SJSA1 (cell line): ENCODE data around the gene CCDC85C. TPM values are rescaled to one million over a fixed set of nuclear protein-coding genes. Genes with fewer than 3 reads are reported as not detected.

Source experiments
- DNase-seq, 2 experiments: peaks; one replicate each; pipeline ENCODE4 v3.0.0-alpha.2; 2015 to 2020; ENCODE audit warnings: low spot score in 2 of 2, low read depth in 1 of 2
- H3K27ac ChIP-seq: fragments of 250-450 bp; sonication (Bioruptor Pico); 2 replicates; pipeline ENCODE4 v1.5.1; 2020; ENCODE audit warnings: mild to moderate bottlenecking, moderate library complexity
- H3K27me3 ChIP-seq: fragments of 250-450 bp; sonication (Bioruptor Pico); replicated peaks from 2 replicates; pipeline ENCODE4 v1.5.1; 2020; ENCODE audit warnings: mild to moderate bottlenecking, moderate library complexity
- H3K36me3 ChIP-seq: fragments of 250-450 bp; sonication (Bioruptor Pico); 2 replicates; pipeline ENCODE4 v1.5.1; 2020; ENCODE audit warnings: mild to moderate bottlenecking
- H3K4me1 ChIP-seq: fragments of 250-450 bp; sonication (Bioruptor Pico); replicated peaks from 2 replicates; pipeline ENCODE4 v1.6.1; 2021; ENCODE audit warnings: mild to moderate bottlenecking
- H3K4me3 ChIP-seq: fragments of 250-450 bp; sonication (Bioruptor Pico); 2 replicates; pipeline ENCODE4 v1.5.1; 2020; ENCODE audit warnings: mild to moderate bottlenecking
- H3K9me3 ChIP-seq: fragments of 250-450 bp; sonication (Bioruptor Pico); replicated peaks from 2 replicates; pipeline ENCODE4 v1.5.1; 2020; ENCODE audit warnings: mild to moderate bottlenecking
- total RNA-seq: library from RNA; depleted of rRNA; stranded (reverse); fragments of >200 nt; shearing (Covaris generic); gene quantifications from 2 replicates; pipeline ENCODE4 v1.2.3, GENCODE V29; 2014

Gene CCDC85C
- total RNA-seq, 1 experiment from 2014 or later = 25.8 TPM

DNA sequence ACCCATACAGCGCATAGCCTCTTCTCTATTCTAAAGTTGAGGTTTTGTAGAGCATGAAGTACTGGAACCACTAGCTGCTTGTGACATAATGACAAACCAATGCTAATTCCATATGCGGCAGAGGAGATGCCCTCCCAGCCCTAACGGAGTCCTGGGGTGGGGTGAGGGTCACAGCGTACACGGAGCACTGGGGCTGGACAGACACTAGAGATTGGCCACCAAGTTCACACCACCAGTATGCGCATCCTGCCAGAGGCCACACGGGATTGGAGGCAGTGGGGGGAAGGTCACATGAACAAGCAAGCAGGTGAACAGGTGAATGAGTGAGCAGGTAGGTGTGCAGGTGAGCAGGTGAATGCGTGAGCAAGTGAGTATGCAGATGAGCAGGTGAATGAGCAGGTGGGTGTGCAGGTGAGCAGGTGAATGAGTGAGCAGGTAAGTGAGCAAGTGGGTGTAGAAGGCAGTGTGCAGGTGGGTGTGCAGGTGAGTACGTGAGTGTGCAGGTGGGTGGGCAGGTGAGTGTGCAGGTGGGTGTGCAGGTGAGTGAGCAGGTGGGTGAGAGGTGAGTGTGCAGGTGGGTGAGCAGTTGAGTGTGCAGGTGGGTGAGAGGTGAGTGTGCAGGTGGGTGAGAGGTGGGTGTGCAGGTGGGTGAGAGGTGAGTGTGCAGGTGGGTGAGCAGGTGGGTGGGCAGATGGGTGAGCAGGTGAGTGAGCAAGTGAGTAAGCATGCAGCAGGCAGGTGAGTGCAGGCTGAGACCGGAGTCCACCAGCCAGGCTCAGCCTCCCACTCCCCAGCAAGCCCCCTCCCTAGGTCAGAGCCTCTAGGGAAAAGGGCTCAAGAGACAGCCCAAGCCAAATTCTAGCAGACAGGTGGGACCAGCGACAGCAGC, 52.7 kb downstream of the CCDC85C start:
- no peak overlapping the region for H3K27ac ChIP-seq
- H3K4me1 ChIP-seq = peaks cover 9% of the 10 kb centered on the region; the same call in 1 of the 2 replicates
- no peak for DNase-seq
- H3K4me3 ChIP-seq = no peak overlapping the region
- no peaks in the 10 kb centered on the region for H3K9me3 ChIP-seq
- no peaks in the 10 kb centered on the region for H3K36me3 ChIP-seq
- H3K27me3 ChIP-seq = no peaks in the 10 kb centered on the region

DNA sequence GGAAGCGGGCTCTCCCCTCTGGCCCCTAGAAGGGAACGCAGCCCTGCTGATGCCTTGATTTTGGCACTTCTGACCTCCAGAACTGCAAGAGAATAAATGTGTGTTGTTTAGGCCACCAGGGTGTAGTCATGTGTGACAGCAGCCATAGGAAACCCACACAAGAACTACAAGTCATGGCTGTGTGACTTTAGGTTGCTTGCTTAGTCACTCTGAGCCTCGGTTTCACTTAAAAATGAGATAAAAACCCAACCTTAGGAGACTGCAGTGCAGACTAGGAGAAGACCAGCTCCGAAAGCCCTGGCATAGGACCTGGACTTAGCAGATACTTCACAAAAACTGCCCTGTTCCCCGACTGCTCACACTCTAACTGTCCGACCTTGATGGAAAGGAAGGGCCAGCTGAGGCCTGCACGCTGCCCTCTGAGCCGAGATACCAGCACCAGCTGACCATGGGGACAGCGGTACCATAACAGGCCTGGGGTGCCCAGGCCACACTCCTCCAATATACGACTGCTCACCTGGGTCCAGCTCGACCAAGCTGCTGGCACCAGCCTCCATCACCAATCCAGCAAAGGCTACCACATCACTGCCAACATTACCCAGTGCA, 53.5 kb downstream of the CCDC85C start:
- no peaks in the 10 kb centered on the region for H3K36me3 ChIP-seq

DNA sequence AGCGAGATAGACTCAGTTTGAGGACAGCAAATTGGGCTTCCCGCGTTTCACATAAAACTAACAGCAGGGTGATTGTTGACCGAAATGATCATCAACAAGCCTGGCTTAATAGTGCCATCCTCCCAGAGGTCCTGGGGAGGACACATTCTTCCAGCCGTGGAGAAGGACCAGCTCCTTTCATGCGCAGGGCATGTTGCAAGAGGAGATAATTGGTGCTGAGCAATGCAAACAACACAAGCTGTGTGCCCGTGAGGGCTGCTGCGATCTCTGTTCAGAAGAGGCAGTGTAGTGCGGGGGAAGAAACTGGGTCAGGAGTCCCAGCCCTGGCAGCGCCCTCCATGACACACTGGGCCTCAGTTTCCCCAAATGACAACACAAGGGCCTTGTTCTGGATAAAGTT, 54.3 kb downstream of the CCDC85C start:
- Histone ChIP-seq H3K27ac (no peak overlapping the region), H3K9me3 (no peaks in the 10 kb centered on the region), H3K4me3 (no peak overlapping the region), H3K4me1 (peaks cover 9% of the 10 kb centered on the region; the same call in 1 of the 2 replicates), H3K27me3 (no peaks in the 10 kb centered on the region), H3K36me3 (no peaks in the 10 kb centered on the region)
- DNase-seq = no peak

More for the DNA sequence above, 53.5 kb downstream of the CCDC85C start:
- Histone ChIP-seq H3K27ac (no peak overlapping the region), H3K27me3 (no peaks in the 10 kb centered on the region), H3K4me1 (peaks cover 9% of the 10 kb centered on the region; the same call in 1 of the 2 replicates), H3K4me3 (no peak overlapping the region), H3K9me3 (no peaks in the 10 kb centered on the region)
- DNase-seq = no peak

DNA sequence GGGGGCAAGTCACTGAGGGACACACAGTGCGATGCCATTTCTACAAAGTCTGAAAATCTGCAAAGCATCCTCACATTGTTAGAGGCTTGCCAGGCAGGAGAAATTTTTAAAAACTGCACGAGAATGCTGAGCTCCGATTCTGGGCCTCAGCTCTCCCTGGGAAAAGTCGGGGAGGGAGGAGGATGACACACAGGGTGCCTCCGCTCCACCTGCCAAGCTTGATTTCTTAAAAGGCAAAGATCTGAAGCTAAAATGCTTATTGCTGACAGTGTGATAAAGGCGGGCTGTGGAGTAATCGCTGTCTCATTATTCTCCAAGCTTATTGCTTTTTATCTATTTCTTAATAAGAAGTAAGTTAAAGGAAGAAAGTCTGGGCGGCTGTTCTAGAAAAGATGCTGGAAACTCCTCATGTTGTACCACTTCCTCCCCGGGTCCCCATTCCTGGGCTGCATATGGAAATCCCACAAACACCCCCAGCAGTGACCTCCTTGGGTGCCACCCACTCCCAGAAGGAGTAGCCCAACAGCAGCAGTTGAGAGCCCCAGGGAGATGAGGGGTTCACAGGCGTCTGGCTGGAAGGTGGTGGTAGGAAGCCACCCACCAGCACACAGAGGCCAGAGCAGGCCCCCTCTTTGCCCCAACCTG, 55.0 kb downstream of the CCDC85C start:
- no peaks in the 10 kb centered on the region for H3K9me3 ChIP-seq
- no peak overlapping the region for H3K27ac ChIP-seq
- H3K27me3 ChIP-seq = no peaks in the 10 kb centered on the region
- no peaks in the 10 kb centered on the region for H3K36me3 ChIP-seq
- H3K4me3 ChIP-seq = no peak overlapping the region
- peaks cover 9% of the 10 kb centered on the region; the same call in 1 of the 2 replicates for H3K4me1 ChIP-seq
- no peak for DNase-seq

DNA sequence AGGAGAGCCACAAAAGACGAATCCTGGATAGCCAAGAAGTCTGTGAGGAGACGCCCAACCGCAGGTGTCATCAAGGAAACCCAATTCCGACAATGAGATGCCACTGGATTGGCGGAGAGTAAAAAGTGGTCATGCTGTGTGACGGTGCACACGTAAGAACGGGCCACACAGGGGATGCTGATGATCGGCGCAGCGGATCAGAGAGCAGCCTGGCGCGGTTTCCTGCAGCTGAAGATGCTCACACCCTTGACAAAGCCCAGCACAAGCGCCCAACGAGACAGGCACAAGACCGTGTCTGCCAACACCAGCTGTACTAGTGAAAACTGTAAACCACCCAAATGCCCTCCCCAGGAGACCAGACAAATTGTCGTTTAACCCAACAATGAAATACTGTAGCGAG, 55.8 kb downstream of the CCDC85C start:
- Histone ChIP-seq H3K9me3 (no peaks in the 10 kb centered on the region), H3K4me1 (peaks cover 5% of the 10 kb centered on the region; the same call in 1 of the 2 replicates), H3K36me3 (no peaks in the 10 kb centered on the region), H3K27me3 (no peaks in the 10 kb centered on the region), H3K27ac (no peak overlapping the region), H3K4me3 (no peak overlapping the region)
- no peak for DNase-seq

DNA sequence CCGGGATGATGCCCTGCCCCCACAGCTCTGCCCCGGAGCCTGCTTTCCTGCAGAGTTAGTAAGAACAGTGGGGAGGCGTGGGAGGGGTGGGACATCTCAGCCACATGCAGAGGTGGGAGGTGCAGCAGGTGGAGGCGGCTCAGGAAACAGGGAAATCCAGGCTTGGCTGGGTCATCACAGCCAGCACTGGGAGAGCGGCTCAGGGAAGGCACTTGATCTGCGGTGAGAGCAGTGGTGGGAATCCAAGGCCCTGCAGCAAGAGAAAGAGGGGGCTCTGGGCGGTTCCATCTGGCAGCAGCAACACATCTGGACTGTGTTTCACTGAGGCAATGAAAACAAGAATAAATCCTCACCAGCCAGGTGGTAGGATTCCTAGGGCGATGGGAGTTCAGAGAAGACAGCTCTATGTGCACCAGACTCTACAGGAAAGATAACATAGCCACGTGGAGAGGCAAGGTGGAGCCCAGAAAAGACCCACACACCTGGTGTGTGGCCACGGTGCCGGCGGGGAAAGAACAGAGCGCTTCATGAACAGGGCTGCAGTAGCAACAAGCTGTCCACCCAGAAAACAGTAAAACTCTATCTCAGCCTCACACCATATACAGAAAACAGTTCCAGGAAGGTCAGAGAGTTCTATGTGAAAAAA, 57.6 kb downstream of the CCDC85C start:
- no peaks in the 10 kb centered on the region for H3K9me3 ChIP-seq
- H3K4me1 ChIP-seq = peaks cover 5% of the 10 kb centered on the region; the same call in 1 of the 2 replicates
- no peak overlapping the region for H3K4me3 ChIP-seq
- no peaks in the 10 kb centered on the region for H3K27me3 ChIP-seq
- no peak for DNase-seq
- no peaks in the 10 kb centered on the region for H3K36me3 ChIP-seq
- no peak overlapping the region for H3K27ac ChIP-seq

DNA sequence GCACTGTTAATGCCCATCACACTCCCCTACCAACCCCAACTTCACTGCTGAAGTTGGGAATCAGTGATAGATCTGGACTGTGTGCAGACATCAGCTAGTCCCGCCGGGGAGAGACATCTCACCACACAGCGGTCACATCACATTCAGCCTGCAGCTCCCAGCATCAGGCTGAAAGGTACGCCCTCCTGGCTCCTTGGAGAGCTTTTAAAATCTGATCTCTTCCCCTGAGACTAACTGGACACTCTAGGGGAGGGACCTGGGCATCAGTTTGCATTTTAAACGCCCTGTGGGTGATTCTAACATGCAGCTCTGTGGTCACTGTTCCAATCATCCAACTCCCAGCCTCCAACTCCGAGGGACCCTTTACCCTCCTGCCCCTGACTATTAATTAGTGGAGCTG, 58.4 kb downstream of the CCDC85C start:
- Histone ChIP-seq H3K4me3 (no peak overlapping the region), H3K9me3 (no peaks in the 10 kb centered on the region), H3K27ac (no peak overlapping the region), H3K36me3 (no peaks in the 10 kb centered on the region), H3K27me3 (no peaks in the 10 kb centered on the region), H3K4me1 (peaks cover 5% of the 10 kb centered on the region; the same call in 1 of the 2 replicates)
- DNase-seq = no peak

DNA sequence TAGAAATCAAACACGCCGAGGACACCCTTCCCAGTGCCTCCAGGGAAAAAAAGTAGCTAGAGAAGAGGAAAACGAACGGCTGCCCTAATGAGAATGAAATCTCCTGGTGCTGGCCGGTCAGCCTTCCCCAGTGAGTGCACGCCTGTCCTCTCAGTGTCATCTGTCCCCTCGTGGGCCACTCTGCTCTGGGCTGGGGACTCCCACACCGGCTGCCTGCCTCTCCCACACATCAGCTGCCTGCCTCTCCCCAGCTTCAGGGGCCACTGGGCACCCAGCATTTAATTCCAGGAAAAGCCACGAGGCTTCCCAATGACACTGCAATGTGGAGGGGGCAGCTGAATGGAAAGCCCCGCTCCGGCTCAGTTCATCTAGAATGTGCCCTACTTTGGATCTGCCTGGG, 59.0 kb downstream of the CCDC85C start:
- DNase-seq = no peak
- Histone ChIP-seq H3K4me1 (peaks cover 5% of the 10 kb centered on the region; the same call in 1 of the 2 replicates), H3K27ac (no peak overlapping the region), H3K9me3 (no peaks in the 10 kb centered on the region), H3K27me3 (no peaks in the 10 kb centered on the region), H3K4me3 (no peak overlapping the region), H3K36me3 (no peaks in the 10 kb centered on the region)

DNA sequence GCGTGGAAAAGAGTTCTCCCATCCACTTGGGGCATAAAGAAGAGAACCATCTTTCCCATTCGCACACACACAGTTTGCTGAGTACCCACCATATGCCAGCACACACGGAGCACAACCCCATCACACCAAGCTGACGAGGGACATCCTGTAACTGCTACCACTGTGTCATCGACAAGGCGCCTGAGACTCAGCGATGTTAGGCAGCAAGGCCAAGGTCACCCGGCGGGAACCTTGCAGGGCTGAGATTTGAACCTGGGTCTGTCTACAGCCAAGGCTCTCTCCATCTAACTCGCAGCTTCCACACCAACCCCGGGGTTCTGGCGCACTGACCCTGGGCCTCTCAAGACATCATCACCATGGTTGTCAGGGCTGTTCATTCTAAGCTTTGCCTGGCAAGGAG, 60.0 kb downstream of the CCDC85C start:
- DNase-seq = no peak
- H3K4me1 ChIP-seq = peaks cover 6% of the 10 kb centered on the region

DNA sequence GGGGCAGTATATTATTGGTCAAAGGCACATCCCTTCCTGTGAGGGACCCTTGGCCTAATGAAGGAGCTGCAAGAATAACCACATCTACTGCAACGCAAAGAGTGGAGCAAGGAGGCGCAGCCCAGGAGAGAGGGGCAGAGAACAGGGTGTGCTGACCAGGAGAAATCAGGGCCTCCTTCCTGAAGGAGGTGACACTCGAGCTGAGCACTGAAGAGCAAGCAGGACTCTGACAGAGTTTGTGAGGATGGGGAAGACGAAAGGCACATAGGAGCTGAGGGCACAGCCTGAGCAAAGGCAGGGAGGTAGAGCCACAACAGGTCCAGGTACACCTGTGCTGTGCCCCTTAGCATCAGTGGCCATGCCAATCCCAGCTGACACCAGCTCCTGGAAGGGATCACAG, 60.6 kb downstream of the CCDC85C start:
- DNase-seq = no peak
- Histone ChIP-seq H3K27me3 (no peaks in the 10 kb centered on the region), H3K9me3 (no peaks in the 10 kb centered on the region), H3K4me3 (no peak overlapping the region), H3K36me3 (no peaks in the 10 kb centered on the region), H3K4me1 (peaks cover 12% of the 10 kb centered on the region), H3K27ac (no peak overlapping the region)

More for the DNA sequence above, 60.0 kb downstream of the CCDC85C start:
- Histone ChIP-seq H3K4me3 (no peak overlapping the region), H3K36me3 (no peaks in the 10 kb centered on the region), H3K27ac (no peak overlapping the region), H3K27me3 (no peaks in the 10 kb centered on the region), H3K9me3 (no peaks in the 10 kb centered on the region)

DNA sequence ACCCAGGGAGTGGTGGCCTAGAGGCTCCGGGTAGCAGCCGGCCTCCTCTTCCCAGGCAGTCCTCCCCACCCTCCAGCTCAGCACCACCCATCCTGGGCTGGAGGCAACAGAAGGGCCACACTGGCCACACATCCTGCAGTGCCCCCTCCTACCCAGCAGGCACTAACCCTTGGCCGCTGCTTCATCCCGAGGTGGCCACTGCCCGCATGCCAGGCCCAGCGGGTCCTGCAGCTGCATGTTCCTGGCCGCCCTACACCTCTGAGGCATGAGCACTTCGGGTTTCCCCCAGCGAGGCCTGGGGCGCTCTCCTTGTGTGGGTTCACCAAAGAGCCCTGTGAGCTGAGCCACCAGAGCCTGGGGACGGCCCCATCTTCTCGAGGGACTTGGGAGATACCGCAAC, 61.4 kb downstream of the CCDC85C start:
- H3K36me3 ChIP-seq = no peaks in the 10 kb centered on the region
- peaks cover 20% of the 10 kb centered on the region for H3K4me1 ChIP-seq
- H3K9me3 ChIP-seq = no peaks in the 10 kb centered on the region
- DNase-seq = no peak
- H3K27ac ChIP-seq = no peak overlapping the region
- H3K27me3 ChIP-seq = no peaks in the 10 kb centered on the region
- H3K4me3 ChIP-seq = no peak overlapping the region

DNA sequence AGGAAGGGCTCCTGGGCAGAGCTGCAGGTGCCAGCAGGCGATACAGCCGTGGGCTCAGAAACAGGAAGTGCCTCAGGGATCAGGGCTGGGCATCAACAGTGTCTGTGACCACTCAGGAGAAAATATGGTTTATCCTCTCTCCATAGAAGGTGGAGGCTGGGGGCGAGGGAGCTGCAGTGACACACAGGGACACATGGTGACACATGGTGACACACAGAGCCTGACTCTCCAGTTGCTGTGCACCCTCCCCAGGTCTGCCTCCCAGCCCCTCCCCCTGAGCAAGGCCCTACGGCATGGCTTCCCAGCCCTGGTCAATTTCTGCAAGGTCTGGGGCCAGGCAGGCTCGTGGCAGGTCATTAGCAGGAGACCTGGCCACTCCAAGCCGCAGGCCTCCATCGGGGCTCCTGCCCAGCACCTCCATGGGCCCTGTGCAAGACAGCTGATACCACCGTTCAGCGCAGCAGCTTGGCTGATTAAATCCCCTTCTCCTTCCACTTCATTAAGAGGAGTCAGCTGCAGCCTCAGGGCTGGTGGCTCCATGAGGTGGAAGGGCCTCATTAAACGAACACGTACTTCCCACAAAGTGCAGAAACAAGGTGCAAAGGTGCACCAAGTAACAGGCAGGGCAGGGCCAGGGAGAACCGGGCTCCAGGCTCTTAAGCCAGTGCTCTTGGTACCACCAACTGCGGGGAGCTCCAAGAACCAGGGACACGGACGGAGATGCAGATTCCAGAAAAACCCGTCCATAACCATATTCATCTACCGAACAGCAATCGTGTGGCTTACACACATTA, 62.1 kb downstream of the CCDC85C start:
- H3K27ac ChIP-seq = no peak overlapping the region
- H3K36me3 ChIP-seq = no peaks in the 10 kb centered on the region
- no peak for DNase-seq

DNA sequence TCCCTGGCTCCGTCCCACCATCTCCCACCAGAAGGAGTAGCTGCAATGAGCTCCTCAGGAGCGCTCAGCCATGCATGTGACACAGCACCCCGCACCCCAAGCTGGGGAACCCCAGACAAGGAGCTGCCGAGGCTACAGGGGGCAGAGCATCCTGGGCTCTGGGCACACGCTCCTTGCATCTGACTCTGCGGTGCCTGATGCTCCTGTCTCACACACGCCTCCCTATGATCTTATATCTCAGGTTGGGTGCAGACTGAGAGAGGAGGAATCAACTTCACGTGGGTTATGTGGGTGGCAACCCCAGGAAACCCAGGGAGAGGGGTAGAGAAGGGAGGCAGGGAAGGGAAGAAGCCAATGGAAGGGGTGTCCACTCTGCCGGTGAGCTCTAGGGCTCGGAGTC, 62.8 kb downstream of the CCDC85C start:
- no peaks in the 10 kb centered on the region; the same call in 1 of the 2 replicates for H3K36me3 ChIP-seq
- H3K27me3 ChIP-seq = no peaks in the 10 kb centered on the region
- H3K4me1 ChIP-seq = peaks cover 34% of the 10 kb centered on the region
- H3K9me3 ChIP-seq = no peaks in the 10 kb centered on the region
- H3K4me3 ChIP-seq = no peak overlapping the region
- no peak overlapping the region for H3K27ac ChIP-seq
- DNase-seq = no peak

More for the DNA sequence above, 62.1 kb downstream of the CCDC85C start:
- Histone ChIP-seq H3K27me3 (no peaks in the 10 kb centered on the region), H3K4me1 (peaks cover 27% of the 10 kb centered on the region), H3K9me3 (no peaks in the 10 kb centered on the region), H3K4me3 (no peak overlapping the region)
